HS-5 (cell line): ENCODE measurements around the gene HAAO.
"Not testable (repeated sequence)": the region's sequence is repeated elsewhere in the genome, so short reads cannot be mapped to it uniquely, and the experiment has no call there.

Experiments used
- DNase-seq: peaks from one replicate; pipeline ENCODE4 v3.0.0-alpha.2; 2012; ENCODE audit warnings: low read depth

The HAAO gene

DNA sequence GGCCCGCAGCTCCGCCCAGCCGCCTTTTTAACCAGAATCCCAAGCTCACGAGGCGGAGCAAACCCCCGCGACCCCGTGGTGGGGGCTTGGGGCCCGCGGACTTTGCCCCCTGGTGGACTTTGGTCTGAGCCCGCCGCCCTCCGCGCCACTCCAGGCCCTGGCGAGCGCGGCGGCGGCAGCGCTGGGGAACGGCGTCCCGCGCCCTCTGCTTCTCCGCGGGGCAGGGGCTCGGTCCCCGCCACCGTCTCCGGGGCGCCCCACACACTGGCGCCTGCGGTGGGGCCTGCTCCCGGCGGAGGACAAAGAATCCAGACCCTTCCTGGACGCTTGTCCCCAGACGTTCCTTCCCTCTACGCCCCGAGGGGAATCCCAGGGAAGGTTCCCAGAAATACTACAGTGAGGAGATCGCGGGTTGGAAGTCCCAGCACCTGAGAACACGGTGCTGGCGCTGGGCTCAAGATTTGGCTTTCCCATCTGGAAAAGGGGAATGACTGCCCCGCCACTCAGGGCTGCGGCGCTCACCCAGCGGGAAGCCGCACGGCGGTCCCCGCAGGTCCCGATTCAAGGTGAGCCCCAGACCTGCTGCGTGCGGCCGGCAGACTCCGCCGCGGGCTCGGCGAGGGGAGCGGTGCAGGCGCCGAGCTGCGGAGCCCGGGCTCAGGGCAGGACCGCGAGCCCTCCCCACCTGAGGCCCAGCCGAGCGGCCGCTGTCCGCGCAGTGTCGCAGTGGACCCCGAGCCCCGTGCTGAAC, at the start of gene HAAO:
HAAO (minus strand) TSS at position 1 of the 751 bp plus-strand sequence. CDS start 47 bp downstream, outside the sequence.
- DNase-seq: no peak

DNA sequence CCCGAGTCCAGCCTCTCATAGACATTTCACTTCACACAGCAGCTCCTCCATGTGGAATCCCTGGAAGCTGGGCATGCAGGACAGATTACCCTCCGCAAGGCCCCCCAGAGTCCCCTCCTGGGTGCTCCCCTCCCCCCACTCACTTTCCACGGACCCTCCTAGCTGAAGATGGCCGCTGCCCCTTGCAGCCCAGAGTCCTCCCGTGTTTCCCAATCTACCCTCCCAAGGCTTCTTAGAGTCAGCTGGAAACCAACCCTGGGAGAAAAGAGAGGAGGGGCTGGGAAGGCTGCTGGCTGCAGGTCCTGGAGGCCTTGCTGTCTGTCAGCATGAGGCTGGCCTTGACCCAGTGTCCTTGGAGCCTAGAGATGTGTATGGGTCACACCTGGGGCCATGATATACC, 49.0 kb upstream of the HAAO start:
- DNase-seq: no peak

DNA sequence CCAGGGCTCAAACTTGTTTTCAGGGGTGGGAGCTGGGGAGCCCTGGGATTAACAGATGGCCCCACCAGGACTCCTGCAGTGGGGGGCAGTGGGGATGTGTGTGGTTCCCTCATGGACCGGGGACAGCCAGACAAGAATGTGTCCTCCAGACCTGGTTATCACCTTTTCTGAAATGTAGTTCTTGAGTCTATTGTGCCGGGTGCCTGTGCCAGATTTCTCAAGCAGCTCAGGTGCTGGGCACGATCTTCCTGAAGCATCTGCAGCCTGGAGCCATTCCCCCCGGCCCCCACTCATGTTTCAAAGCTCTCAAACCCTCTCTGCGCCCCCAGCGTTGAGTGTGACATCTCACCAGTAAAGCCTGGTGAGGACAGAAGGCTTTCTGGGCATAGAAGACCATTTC, 48.4 kb upstream of the HAAO start:
- no peak for DNase-seq

DNA sequence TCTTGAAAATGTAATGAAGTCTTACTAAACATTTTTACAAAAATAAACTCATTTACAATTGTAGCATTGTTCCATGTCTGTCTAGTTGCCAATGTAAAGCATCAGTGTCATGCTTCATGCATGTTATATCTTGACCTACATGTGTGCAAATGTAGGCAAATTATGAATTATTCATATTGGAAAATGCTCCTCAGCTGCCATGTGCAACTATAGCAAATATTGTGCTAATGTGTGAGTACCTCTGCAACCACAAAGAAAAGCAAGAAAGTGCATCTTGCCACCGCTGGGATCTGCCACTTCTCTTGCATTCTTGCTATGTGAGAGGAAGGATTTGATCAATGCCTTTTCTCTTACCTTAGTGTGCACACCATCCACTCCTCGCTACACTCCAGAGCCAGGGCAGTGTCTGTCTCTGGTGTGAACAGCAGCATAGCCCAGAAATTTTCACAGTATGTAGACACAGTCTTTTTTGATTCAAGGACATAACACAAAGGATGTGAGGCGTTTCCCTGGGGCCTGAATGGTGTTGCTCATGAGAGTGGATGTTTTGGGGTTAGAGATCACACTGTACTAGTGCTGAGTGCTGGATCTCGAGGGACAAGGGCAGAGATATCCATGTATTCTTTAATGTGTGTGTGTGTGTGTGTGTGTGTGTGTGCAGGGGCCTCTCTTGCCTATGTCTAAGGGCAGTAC, 47.6 kb upstream of the HAAO start:
- DNase-seq: no peak

DNA sequence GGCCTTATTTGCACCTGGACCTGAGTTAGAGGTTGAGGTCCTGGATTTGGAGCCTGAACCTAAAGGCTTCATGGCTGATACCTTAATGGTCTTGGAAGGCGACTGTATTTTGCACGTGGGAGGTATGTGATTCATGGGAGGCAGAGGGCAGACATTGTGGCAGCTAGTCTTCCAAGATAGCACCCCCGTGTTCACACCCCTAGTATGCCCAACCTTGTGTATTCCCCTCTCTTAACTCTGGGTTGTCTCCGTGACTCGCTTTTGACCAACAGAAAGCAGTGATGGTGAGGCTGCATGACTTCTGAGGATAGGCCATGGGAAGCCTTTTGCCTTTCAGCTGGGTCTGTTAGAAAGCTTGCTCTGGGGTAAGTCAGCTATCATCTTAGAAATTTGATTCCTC, 45.8 kb upstream of the HAAO start:
- DNase-seq: no peak

DNA sequence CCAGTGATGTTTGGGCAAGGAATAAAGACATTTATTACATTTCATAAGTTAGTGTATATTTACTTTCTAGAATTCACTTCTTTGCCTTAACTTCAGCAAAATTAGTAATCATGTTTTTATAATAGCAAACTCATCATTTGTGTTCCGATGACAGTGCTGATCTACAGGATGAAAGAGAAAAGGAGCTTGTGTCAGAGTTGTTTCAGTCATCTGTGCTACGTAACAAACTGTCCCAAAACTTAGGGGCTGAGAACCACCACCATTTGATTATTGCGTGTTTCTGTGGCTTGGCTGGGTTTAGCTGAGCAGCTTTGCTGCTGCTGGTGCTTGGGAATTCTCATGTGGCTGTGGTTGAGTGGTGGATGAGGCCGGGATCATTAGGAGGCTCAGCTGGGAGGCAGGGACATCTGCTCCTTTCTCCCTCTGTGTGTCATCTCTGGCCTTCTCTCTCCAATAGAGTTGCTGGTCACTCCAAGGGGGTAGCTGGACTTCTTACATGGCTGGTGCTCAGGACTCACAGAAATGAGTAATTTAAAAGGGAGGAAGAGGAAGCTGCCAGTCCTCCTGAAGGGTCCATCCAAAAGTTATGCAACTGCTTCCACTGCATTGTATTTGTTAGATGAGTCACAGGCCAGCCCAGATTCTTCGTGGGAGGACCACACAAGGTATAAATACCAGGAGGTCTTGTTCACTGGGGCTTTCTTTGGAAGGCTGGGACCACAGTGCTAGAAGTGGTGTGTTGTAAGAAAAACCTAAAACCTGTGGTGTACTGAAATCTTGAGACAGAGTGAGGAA, 43.4 kb upstream of the HAAO start:
- DNase-seq: peak; percentile 98

DNA sequence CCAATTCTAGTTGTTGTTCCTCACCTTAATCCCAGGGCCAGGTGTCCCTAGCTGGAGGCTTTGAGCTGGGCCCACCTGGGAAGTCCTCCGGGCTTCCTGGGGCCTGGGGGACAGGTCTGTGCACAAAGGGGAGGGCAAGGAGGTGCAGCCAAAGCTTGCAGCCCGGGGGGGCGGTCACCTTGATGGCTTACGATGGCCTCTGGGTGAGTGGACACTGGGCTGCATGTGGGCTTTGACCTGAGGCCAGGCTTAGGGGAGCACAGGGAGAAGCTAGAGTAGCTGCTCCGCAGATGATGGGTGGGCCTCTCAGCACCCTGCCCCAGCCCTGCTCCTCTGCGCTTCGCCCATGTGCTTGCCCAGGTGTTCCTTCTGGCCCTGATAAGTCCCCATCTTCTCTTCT, 41.8 kb upstream of the HAAO start:
- no peak for DNase-seq

DNA sequence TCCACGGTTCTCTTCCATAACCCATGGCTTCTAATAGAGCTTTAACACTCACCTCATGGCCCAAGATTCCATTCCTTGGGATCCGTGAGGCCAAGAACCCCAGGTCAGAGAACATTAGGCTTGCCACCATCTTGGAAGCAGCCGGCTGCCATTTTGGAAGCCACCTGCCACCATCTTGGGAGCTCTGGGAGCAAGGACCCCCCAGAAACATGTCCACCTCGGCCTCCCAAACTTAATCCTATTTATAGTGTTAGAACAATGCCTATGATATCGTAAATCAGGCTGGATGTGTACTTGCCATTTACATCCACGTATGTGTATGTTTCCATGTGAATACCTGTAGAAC, 39.9 kb upstream of the HAAO start:
- no peak for DNase-seq

DNA sequence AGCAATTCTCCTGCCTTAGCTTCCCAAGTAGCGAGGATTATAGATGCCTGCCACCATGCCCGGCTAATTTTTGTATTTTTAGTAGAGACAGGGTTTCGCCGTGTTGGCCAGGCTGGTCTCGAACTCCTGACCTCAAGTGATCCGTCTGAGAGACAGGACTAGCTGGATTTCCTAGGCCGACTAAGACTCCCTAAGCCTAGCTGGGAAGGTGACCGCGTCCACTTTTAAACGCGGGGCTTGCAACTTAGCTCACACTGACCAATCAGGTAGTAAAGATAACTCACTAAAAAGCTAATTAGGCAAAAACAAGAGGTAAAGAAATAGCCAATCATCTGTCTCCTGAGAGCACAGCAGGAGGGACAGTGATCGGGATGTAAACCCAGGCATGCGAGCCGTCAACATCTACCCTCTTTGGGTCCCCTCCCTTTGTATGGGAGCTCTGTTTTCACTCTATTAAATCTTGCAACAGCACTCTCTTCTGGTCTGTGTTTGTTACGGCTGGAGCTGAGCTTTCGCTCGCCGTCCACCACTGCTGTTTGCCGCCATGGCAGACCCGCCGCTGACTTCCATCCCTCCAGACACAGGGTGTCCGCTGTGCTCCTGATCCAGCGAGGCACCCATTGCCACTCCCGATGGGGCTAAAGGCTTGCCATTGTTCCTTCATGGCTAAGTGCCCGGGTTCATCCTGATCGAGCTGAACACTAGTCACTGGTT, 39.3 kb upstream of the HAAO start:
- not testable (repeated sequence) for DNase-seq

DNA sequence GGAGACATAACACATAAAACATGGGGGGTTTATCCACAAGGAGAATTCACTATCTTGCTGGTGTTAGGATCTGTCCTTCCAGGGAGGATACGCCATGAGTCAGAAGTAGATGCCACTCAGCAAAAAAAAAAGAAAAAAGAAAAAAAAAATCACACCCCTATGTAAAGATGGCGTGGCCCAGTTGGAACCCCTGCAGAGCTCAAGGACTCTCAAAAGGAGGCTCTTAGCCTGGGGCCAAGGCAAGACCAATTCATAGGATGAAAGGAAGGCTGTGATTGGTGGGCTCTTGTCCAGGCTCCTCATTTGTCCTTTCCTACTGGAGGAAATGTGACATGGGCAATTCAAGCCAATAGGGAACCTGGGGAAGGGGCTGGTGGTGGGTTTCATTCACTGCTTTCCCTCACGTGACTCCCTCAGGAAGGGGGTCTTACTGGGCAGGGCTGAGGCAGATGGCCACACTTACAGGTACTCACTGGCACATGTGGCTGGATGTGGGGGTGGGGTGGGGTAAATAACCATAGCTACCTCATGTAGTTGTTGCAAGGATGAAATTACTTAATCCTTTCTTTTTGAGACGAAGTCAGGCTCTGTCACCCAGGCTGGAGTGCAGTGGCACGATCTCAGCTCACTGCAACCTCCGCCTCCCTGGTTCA, 38.7 kb upstream of the HAAO start:
- DNase-seq: no peak

DNA sequence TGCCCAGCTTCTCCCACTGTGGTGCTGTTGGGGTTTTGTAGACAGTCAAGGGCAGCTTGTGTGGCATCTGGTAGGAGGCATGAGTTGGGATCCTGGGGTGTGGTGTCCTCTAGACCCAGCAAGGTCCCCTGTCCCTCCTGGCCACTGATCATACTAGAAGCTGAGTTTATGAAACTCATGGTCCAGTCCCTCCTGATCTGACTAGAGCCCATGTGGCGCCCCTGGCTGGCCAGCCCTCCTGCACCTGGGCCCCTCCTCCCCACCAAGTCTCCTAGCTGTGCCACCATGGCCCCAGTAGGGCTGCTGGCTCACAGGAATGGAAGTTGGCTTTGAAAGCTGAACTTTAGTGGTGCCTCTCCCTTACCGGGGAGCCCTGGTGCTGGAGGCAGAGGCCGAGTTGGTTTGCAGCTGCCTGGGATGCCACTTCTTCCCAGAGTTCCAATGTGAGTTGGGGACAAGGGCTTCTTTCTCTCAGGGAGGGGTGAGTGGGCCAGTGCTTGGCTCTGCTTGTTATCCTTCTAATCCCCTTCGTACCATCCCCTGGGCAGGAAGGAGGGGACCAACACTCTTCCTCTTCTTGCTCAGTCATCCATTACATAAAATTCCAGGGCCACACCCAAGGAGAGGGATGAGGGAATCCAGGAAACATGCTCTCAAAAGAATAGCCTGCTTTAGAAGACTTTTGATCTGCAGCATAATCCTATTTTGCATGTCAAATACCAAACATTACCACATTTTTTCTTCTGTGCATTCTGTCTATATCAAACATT, 37.5 kb upstream of the HAAO start:
- DNase-seq: no peak

DNA sequence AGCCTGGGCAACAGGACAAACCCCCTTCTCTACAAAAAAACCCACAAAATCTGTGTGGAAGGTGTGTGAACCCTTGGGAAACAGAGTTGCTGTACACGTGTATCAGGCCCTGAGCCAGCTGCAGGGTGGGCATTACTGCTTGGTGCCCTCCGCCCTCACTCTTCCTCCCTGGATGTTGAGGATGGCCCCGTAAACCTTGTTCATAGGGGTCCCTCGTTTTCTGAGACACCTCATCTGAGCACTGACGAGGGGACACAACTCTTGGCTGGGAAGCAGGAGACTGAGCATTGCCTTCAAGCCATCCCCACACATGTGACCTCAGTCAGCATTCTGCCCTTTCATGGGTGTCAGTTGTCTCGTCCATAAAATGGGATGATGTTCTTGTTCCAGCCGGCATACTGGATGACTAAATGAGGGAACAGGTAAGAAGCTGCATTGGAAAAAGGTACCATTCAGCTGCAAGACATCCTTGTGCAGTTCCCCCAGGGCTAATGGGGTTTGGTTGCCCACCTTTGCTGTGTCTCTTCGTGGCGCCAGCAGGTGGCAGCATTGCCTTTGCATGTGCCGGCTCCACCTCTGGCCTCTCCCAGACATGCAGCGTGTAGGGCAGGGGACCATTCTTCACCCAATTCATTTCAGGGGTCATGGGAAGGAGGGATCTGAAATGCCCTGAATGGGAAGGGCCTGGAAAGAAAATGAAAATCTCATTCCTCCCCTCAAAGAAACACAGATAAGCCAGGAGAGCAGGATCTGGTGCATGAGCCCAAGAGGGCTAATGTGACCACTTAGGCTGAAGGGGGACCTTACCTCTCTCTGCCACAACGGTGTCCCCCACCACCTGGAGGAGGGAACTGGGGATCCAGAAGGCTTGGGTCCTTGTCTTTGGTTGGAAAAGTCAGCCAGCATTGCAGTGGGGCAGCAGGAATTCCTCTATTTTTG, 36.4 kb upstream of the HAAO start:
- no peak for DNase-seq

DNA sequence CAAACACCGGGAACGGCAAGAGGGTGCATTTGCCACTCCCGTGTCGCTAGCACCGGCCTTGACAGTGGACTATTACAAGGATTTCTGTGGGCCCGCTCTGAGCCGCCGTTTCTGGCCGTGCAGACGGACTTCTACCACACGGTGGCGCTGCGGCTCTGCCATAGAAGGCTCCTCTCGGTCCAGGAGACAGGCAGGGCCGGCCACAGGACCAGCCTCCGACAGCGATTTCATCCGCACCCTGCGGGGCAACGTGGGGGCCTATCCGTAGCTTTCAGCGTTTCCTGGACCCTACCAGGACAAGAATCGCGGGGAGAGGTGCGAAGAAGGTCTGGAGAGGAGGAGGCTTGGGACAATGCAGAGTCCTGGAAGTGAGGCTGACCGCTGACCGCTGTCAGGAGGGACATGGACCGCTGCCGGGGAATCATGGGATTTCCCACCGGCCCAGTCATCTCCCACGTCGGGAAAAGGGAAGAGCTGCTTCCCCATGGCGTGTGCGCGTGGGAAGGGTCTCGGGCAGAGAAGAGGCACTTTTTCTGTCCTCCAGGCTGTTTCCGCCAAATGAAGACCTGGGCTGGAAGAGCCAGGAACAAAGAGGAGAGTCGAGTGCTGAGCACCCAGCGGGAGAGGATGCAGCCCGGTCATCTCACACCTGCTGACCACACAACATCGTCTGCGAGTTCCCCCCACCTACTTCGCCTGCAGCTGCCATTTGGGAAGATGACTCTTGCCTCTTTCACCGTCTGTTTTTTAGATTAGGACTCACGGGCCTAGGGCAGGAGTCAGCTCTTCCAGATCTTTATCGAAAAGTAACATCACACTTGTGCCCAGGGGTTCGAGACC, 35.5 kb upstream of the HAAO start:
- DNase-seq: no peak

DNA sequence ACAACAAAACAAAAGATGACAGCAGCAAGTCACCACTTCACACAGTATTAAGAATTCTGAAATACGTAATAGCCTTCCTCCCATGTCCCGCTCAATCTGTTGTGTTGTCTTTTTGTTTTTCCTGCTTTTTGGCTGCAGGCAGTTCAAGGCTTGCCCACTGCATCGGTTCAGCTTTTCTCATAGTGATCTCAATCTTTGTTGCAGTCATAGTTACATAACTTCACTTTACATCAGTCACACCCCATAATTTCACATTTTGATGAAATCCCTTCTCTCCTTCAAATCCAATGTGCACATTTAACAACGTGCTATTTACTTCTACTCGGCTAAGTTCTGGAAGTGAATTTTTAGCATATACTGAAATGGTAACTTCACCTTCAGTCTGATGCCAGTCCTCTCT, 33.8 kb upstream of the HAAO start:
- no peak for DNase-seq

DNA sequence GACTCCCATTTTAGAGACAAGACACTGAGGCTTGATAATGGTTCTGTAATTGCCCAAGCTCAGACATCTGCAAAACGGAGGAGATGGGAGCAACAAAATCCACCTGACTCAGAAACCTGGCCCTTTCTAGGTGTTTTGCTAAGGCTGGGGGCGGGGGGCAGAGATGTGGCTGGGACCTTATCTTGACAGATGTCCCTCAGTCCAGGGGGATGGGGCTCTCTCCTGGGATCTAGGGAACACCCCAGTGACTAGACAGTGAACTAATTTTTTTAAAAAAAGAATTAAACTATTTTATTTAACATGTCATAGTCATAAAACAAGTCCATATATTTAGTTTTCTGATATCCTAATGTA, 32.0 kb upstream of the HAAO start:
- no peak for DNase-seq

DNA sequence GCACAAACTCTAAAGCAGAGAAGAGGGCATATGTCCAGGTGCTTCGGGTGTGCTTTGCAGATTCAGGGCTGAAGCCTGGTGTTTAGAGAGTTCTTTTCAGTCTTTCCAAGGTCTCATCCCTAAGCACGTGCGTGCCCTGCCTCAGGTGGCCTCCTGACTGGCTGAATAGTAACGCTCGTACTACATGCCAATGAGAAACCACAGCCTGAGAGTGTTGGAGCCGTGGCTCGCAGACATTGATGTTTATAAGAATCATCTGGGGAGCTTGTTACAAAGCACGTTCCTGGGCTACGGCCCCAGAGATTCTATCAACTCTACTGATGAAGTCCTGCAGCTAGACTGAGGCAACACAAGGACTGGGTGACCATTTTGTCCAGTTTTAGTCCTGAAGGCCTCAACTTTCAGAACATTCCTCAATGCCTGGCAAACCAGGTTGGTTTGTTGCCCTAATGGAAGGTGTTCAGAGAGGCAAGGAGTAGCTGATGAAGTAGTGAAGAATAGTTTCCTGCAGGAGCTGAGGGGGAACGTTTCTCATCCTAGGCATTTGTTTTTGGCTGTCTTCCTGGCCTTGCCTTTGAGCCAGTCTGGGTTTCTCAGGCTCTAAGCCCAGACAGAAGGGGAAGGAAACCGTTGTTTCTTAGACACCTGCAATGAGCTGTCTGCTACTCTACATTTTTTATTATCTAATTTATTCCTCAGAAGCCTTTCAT, 31.5 kb upstream of the HAAO start:
- no peak for DNase-seq

DNA sequence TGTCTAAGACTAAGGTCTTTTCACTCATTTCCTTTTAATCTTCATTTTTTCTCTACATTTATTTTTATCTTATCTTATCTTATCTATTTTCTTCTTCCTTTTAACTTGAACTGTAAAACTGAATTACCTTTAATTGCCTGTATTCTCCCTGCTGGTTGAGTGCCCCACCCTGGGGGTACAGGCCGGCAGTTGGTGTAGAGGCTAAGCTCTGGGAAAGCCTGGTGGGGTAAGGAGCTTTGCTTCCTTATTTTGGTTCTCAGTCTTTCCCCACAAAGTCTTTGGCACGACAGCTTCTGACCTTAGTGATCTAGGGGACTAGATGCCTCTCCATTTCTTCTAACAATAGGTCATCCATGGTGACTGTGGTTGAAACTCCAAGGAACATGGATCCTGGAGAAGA, 26.8 kb upstream of the HAAO start:
- no peak for DNase-seq

DNA sequence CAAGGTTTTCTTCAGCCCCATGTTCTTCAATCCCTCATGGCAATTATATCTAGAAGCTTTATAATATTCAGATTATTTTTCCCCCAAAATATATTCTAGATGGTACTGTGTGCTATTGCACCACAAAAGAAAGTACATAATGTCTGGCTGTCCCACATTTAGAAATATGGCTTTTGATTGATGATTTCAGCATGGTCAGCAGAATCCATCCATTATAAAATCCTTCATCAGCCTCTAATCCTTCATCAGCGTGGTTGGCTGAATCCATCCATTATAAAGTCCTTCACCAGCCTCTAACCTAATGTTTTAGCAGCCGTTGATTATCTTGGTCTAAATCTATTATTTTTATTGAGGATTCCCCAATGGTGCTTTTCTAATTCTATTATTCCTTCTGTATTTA, 23.3 kb upstream of the HAAO start:
- DNase-seq: no peak

DNA sequence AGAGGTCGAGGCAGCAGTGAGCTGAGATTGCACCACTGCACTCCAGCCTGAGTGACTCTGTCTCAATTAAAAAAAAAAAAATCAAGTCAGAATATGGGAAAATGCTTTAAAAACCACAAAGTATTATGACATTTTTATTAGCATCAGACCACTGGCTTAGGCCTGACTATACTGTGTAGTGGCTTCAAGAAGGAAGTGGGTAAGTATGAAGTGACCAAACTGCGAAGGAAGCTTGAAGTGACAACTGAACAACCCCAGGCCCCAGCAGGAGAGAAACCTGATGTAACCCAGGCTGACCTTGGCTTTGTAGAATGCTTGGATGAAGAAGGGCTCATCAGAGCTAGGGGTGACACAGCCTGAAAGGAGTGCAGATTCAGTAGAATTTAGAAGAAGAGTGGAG, 21.4 kb upstream of the HAAO start:
- DNase-seq: no peak
